OCI-M1 (cell line): ENCODE data around the gene FLT4.
A peak's percentile ranks its signal among the peaks of the same experiment; 100 is the strongest.
"Not testable (repeated sequence)": the region's sequence is repeated elsewhere in the genome, so short reads cannot be mapped to it uniquely, and the experiment has no call there.

Experiments used
- DNase-seq: peaks from one replicate; lab custom pipeline; 2025; lab: John Stamatoyannopoulos, UW

FLT4 gene

DNA sequence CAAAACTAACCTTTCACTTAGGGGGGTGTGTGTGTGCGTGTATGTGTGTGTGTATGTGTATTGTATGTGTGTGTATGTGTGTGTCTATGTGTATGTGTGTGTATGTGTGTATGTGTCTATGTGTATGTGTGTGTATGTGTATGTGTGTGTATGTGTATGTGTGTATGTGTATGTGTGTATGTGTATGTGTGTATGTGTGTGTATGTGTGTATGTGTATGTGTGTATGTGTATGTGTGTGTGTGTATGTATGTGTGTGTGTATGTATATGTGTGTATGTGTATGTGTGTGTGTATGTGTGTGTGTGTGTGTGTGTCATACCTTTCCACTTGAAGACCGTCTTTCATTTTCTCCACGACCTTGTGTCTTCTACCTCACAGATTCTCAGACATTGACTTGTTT lies 20.8 kb upstream of the FLT4 start:
- DNase-seq = no peak

DNA sequence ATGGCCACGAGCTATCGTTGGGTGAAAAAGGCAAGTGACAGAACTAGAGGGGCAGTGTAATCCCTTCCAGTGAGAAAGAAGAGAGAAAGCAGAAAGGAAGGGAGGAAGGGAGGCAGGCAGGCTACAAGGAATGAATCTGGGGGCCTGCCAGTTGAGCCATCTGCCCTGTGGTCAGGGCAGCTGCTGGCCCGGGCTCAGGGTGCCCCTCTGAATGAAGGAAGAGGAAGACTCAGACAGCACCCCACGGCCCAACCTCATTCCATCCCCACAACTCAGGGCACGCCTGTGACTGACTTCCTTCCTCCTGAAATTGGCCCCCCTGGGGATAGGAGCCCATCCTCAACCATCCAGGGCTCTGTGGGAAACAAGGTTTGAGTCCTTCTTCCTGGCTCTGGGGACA lies 20.3 kb upstream of the FLT4 start:
- no peak for DNase-seq

GRCh38 chr5:180668835-180669596 lies 19.6 kb upstream of the FLT4 start:
- no peak for DNase-seq

DNA sequence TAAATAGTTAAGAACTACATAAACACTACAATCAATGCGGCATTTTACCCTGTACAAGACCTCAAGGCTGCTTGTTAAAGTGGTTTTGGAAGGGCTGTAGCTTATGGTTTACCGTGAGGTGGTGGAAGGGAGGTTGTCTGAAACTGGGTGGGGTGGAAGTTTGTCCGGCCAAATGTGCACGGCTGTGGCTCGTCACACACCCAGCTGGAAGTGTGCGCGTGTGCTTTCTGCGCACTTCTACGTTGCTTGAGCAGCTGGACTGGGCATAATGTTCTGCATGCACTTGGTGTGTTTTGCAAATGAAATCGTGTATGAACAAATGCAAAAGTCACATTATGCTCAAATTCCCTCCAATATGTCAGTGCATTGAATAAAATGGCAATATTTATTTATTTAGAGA lies 17.4 kb upstream of the FLT4 start:
- no peak for DNase-seq

GRCh38 chr5:180665682-180666404 lies 16.4 kb upstream of the FLT4 start:
- DNase-seq = peak; percentile 6

DNA sequence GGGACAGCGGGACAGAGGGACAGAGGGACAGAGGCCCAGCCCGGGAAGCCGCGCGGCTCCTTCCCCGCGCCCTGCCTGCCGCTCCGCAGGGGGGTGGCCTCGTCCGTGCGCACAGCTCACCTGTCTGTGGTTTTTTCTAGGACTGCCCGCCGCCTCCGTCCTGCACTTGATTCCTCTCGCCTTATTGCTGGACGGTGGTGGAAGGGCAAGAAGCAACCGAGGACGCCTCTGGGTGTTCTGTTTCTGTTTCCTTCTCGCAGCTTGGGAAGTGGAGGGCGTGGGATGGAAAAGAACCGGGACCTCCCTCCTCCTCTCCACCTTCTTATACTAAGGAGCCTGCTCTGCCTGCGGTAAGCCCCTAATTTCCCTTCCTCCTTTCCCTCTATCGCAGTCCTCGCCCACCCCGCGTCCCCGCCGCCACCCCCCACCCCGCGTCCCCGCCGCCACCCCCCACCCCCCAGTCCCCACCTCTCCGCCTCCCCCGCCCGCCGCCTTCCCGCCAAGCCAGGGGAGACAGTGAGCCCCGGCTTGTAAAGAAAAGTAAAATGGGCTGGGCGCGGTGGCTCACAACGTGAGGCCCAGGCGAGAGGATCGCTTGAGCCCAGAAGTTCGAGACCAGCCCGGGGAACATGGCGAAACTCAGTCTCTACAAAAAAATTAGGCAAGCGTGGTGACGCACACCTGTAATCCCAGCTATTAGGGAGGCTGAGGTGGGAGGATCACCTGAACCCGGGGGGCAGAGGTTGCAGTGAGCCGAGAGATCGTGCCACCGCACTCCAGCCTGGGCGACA lies 9.6 kb upstream of the FLT4 start:
- no peak for DNase-seq

- DNase-seq = not testable (repeated sequence)
Observed at GRCh38 chr5:180655243-180655642, 5.8 kb upstream of the FLT4 start.

DNA sequence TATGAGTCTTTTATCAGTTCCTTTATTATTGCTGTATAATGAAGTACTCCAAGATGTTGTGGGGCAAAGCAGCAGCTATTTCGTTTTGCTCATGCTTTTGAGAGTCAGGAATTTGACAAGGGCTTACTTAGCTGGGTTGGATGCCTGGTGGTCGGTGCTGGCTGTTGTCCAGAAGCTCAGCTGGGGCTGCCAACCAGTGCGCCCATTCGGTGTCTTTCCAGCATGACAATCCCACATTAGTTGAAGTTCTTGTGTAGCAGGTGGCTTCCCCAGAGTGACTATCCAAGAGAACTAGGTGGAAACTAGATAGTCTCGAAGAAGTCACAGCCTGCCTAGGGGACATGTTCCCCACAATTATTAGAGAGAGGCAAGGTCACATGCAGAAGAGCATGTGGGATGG lies 3.4 kb upstream of the FLT4 start:
- DNase-seq = no peak

DNA sequence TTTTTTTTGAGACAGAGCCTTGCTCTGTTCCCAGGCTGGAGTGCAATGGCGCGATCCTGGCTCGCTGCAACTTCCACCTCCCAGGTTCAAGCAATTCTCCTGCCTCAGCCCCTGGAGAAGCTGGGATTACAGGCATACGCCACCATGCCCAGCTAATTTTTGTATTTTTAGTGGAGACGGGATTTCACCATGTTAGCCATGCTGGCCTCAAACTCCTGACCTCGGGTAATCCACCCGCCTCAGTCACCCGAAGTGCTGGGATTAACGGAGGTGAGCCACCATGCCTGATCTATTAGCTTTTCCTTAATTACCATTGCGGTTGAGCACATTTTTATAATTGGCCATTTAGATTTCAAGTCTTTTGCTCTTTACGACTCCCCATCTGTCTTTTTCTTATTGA lies 2.9 kb upstream of the FLT4 start:
- no peak for DNase-seq

DNA sequence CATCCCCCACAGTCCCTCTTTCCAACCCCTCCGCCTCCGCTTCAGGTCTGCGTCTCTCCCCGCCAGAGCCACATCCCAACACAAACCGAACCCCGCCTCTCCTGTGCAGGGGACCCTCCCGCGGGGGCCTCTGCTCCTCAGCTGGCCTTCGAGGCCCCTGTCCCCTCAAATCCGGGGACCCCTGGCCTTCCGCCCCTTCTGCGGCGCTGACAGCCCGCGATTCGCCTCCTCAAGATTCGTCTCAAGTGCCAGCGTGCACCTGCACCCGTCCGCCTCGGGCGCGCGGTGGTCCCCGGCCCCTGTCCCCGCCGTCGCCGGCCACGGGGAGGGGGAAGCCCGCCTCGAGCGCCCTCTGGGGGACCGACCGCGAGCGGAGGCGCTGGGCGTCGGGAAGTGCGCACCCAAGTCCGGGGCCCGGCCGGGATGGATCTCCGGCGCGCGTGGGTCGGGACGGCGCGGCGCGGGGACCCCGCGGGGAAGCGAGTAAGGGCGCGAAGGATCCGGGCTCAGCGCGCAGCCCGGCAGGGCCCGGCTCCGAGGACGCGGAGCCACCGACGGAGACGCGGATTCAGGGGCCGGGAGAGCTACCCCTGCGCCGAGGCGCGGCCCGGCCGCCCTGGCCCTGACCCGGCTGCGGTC lies 623 bp downstream of the FLT4 start:
- DNase-seq = no peak

DNA sequence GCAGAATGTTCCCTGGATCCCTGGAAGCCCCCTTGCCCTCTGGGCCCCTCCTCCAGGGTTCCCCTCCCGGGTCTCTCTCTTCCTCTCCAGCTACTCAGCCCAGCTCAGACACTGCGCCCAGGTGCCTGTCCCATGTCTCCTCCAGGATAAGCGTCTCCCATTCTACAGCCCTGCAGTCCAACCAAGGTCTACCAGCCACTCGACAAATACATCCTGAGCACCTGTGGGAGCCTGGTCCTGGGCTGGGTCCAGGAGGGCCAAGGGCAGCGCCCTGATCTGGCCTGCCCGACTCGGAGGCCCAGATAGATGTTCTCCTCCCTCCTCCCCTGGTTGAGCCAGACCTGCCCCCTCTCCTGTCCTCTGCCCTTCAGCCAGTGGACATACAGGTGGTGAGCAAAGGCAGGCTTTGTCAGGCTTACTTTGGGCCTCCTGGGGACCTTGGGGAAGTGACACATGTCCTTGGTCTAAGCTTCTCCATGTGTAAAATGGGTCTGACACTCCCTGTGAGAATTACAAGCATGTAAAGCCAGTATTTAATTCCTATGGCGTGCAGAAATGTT lies 1.4 kb downstream of the FLT4 start:
- no peak for DNase-seq

- DNase-seq = no peak
Observed at GRCh38 chr5:180647465-180647864, 1.9 kb downstream of the FLT4 start.

DNA sequence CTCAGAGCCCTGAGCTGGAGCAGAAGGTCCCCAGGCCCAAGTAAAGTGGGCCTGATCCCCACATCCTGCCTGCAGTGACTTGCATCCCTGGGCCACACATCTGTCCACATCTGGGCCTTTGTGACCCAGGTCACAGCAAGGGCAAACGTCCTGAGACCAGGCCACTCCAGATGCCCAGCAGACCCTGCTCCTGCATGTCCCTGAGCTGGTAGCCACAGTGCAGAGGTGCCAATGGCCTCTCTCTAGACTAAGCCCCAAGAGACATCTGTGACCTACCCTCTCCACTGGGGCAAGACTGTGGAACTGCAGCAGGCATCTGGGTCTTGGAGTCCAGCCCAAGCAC lies 2.5 kb downstream of the FLT4 start:
- no peak for DNase-seq

GRCh38 chr5:180646289-180646962 lies 3.0 kb downstream of the FLT4 start:
- no peak for DNase-seq

DNA sequence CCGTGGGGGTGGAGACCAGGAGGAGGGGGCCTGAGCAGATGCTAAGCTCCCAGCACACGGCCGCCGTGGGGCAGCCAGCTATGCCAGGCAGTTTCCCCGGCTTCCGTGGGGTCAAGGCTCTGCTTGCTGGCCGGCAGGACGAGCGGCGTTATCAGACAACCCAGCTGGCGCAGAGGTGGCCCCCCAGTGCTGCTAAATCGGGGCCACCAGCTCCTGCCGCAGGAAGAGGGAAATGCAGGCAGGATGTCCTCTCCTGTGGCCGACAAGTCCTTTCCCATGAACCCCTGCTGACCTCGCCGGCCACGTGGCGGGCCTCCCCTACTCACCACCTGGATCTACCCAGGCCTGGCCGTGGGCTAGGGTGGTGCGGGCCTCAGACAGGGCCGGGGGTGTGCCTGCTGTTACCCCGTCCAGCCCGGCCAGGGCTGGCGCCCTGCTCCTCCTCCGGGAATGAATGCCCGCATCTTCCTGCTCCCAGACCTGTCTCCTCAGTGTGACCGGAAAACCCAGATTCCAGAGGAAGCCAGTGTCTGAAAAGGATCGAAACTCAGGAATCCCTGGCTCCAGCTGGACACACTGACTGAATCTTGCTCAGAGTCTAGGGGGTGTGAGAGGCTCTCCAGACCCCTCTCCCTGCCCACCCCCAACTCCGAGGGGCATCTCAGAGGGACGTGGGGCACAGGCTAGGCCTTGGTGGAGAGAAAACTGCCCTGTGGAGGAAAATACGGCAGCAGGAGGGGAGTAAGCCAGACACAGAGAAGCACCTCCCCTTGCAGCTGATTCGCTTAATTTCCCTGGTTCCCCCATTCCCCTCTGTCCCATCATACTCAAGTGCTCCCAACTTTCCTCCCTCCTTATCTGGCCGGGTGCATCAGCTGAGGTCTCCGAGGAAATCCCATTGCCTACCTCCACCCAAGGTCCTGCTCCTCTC lies 3.9 kb downstream of the FLT4 start:
- no peak for DNase-seq

DNA sequence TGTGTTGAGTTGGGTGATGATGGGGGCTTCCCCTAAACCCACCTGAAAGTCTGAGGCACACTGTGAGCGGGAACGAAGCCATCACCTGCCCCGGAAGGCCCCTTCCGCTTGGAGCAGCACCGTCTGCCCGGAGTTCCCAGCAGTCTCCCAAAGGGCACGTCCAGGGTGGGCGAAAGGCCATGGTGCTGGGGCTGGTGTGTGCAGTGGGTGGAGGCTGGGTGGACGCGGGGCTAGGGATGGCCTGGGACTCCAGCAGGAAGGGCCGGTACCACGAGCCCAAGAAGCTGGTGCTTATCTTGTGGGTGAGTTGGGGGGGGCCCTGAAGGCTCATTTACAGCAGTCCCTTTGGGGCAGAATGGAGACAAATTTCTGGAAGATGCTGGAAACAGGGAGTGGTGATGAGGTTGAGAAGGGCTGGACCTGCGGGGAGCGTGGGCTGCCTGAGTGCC lies 4.6 kb downstream of the FLT4 start:
- no peak for DNase-seq

GRCh38 chr5:180644129-180644824 lies 5.1 kb downstream of the FLT4 start:
- no peak for DNase-seq

DNA sequence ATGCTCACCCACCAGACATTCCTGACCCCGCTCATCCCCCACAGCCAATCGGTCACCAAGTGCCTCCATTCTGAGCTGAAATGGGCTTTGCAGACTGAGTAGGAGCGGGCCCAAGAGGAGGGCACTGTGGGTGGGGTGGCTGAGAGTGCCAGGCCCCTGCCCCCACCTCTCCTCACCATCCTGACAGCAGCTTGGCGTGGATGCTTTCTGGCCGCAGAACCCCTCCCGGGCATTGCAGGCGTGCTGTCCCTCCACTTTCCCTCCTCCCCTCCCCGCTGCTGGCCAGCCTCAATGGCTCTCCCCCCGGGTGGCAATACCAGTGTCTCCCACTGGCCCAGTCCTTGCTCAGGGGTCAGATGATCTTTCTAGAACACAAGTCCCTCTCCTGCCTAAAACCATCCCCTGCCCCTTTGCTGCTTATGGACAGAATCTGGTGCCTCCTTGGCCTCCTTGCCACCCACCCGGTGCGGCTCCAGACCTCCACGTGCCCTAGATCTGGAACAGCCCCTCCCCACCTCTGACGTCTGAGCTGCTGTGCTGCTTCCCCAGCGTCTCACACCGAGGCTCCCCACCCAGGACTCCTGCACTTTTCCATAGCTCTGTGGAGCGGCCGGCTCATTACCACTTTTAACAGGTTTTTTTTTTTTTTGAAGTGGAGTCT lies 6.1 kb downstream of the FLT4 start:
- no peak for DNase-seq

DNA sequence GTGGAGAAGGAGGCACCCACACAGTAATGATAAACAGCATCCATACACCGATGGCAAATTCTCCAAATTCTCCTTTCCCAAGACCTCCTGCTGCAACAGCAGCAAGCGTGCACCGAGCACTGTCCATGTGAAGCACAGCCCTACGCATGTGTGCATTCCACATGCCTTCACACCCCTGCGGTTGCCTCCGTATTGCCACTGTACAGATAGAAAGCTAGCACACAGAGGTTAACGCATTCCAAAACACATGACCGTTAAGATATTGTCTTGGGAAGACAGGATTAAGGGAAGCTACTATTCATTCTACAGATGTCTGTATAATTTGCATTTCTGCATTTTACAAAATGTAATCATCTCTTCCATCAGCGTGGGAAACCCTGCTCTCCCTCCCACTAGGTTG lies 6.6 kb downstream of the FLT4 start:
- DNase-seq = no peak
